Measurements from ENCODE around the gene NEURL1.
A peak's percentile ranks its signal among the peaks of the same experiment; 100 is the strongest.

The NEURL1 gene

GRCh38 chr10:103493362-103493915, at the start of gene NEURL1:
Gene NEURL1 (plus strand): TSS chr10:103493705. CDS start chr10:103494388, 683 bp downstream.
- no peak for DNase-seq

GRCh38 chr10:103444478-103444877, 49.0 kb upstream of the NEURL1 start:
- DNase-seq = no peak

GRCh38 chr10:103445366-103445765, 48.1 kb upstream of the NEURL1 start:
- DNase-seq = no peak

- no peak for DNase-seq
Observed at GRCh38 chr10:103445767-103446567, 47.5 kb upstream of the NEURL1 start.

- DNase-seq = no peak
Observed at GRCh38 chr10:103447187-103447586, 46.3 kb upstream of the NEURL1 start.

- DNase-seq = no peak
Observed at GRCh38 chr10:103448746-103449145, 44.8 kb upstream of the NEURL1 start.

- no peak for DNase-seq
Observed at GRCh38 chr10:103449208-103450144, 44.0 kb upstream of the NEURL1 start.

- DNase-seq = no peak
Observed at GRCh38 chr10:103450201-103450695, 43.3 kb upstream of the NEURL1 start.

GRCh38 chr10:103451091-103451813, 42.3 kb upstream of the NEURL1 start:
- DNase-seq = peak; percentile 56

GRCh38 chr10:103451831-103452505, 41.5 kb upstream of the NEURL1 start, which contains the start of gene CALHM2:
Gene CALHM2 (minus strand): TSS chr10:103452370. CDS start chr10:103449941, 2,429 bp downstream.
- peak; percentile 56 for DNase-seq

GRCh38 chr10:103452506-103453230, 40.8 kb upstream of the NEURL1 start:
- DNase-seq = no peak

GRCh38 chr10:103454026-103454425, 39.5 kb upstream of the NEURL1 start:
- DNase-seq = no peak

- DNase-seq = no peak
Observed at GRCh38 chr10:103455235-103455634, 38.3 kb upstream of the NEURL1 start.

GRCh38 chr10:103456074-103456660, 37.3 kb upstream of the NEURL1 start:
- DNase-seq = no peak

- no peak for DNase-seq
Observed at GRCh38 chr10:103457176-103457712, 36.3 kb upstream of the NEURL1 start.

GRCh38 chr10:103457896-103458583, 35.5 kb upstream of the NEURL1 start:
- no peak for DNase-seq

- no peak for DNase-seq
Observed at GRCh38 chr10:103458720-103459119, 34.8 kb upstream of the NEURL1 start, which contains the start of gene CALHM1. Gene CALHM1 (minus strand): TSS chr10:103458900. CDS start chr10:103458751, 149 bp downstream.

- DNase-seq = no peak
Observed at GRCh38 chr10:103459615-103460014, 33.9 kb upstream of the NEURL1 start.

- no peak for DNase-seq
Observed at GRCh38 chr10:103463499-103463898, 30.0 kb upstream of the NEURL1 start.
